ENCODE results near the gene F3.

- TF ChIP-seq CTCF (IDR thresholded peaks at IDR 0.05 in 4 of 5, conservative IDR thresholded peaks at IDR 0.05 in 1 of 5): no peak
- no peak for TF ChIP-seq POLR2A (IDR thresholded peaks at IDR 0.05)
Observed at GRCh38 chr1:94529416-94529815, 12.1 kb downstream of the F3 start.

Data from gastrocnemius medialis (tissue), 4 donors.